Type B pancreatic cell (in vitro differentiated cells): ENCODE data around the gene LIPA. TPM values are rescaled to one million over a fixed set of nuclear protein-coding genes. Genes with fewer than 3 reads are reported as not detected.

Experiments
- DNase-seq: peaks from one replicate; pipeline ENCODE4 v3.0.0; 2021; ENCODE audit warnings: mixed read lengths; ENCODE audit not compliant: unreplicated experiment; ENCODE audit errors: extremely low spot score
- H3K27ac Mint-ChIP-seq: 2 replicates; pipeline ENCODE4 v1.8.0; 2021; ENCODE audit warnings: mild to moderate bottlenecking, mixed read lengths
- H3K27me3 Mint-ChIP-seq: 2 replicates; pipeline ENCODE4 v1.8.0; 2021; ENCODE audit warnings: mixed read lengths
- H3K36me3 Mint-ChIP-seq: 2 replicates; pipeline ENCODE4 v1.8.0; 2021; ENCODE audit warnings: mixed read lengths
- H3K4me1 Mint-ChIP-seq: one replicate; pipeline ENCODE4 v1.8.0; 2021; ENCODE audit warnings: mixed read lengths; ENCODE audit not compliant: unreplicated experiment
- H3K4me3 Mint-ChIP-seq: 2 replicates; pipeline ENCODE4 v1.8.0; 2021; ENCODE audit warnings: mild to moderate bottlenecking, mixed read lengths
- H3K9me3 Mint-ChIP-seq: 2 replicates; pipeline ENCODE4 v1.8.0; 2021; ENCODE audit warnings: mixed read lengths
- CTCF ChIP-seq: fragments of 200-600 bp; sonication (generic); conservative IDR thresholded peaks from 2 replicates; pipeline ENCODE4 v1.5.0; 2021; ENCODE audit warnings: antibody characterized with exemption, mild to moderate bottlenecking
- total RNA-seq: library from RNA; stranded (reverse); gene quantifications from 2 replicates; pipeline ENCODE4 v1.2.1, GENCODE V29; 2021; ENCODE audit warnings: low replicate concordance

LIPA gene
- total RNA-seq, 1 donor from 2014 or later, result 46.4 TPM

- Mint-ChIP-seq H3K9me3 (no peaks in the 10 kb centered on the region), H3K4me3 (peak overlapping the region; percentile 26), H3K27me3 (no peaks in the 10 kb centered on the region), H3K4me1 (peaks cover 35% of the 10 kb centered on the region), H3K36me3 (no peaks in the 10 kb centered on the region), H3K27ac (peak overlapping the region; percentile 46)
- peak; percentile 34 for TF ChIP-seq CTCF
- DNase-seq, result no peak
These were observed 31.7 kb upstream of the LIPA start for GRCh38 chr10:89283025-89283935.

DNA sequence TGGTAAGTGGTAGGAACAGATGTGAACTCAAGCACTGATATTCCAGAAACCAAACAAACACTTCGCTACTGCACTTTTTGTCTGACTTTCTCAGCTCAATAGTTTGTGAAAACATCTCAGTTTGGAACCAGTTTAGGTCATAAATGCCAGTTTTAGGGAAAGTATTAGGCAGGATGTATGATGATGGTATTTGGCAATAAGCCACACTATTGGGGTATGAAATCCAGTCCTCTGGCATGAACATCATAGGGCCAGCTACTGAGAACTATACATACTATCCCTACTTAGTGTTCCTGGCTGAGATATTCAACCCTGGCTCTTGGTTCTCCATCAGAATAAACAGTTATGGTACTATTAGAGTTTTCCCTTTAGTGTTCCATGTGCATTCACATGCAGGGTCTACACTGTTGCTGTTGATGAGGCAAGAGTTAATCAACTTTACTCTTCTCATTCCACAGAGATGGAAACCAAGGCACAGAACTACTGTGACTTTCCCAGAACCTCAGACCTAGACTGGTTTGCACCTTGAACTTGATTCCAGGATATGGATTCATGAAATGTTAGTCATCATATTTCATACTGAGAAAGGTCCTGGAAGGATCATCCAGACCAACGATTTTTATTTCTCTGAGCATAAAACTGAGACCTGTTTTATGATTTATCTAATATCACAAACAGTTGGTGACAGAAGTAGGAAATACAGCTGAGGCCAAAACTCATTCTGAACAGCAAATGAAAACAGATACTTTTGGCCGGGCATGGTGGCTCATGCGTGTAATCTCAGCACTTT, 30.2 kb upstream of the LIPA start:
- Mint-ChIP-seq H3K4me1 (peaks cover 48% of the 10 kb centered on the region), H3K27me3 (no peaks in the 10 kb centered on the region), H3K9me3 (no peaks in the 10 kb centered on the region), H3K36me3 (no peaks in the 10 kb centered on the region), H3K4me3 (no peak overlapping the region), H3K27ac (no peak overlapping the region)
- no peak for DNase-seq
- no peak for TF ChIP-seq CTCF

DNA sequence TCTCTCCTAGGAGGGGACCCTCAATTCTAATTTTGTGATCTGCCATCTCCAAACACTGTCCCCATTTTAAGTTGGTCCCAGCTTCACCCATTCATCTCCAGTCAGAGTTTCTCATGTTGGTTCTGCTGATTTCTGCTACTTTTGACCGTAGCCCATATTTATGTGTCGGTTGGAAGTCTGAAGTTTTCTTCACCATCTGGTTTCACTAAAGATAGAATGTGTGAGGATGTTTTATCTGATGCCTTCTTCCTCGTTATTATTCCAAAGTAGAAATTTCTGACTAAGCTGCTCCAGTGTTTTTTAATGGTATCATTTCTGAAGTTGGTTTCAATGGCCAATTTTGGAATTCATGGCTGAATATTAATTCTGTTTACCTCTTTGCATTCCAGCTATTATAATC, 28.9 kb upstream of the LIPA start:
- H3K4me3 Mint-ChIP-seq, result no peak overlapping the region
- no peak overlapping the region for H3K27ac Mint-ChIP-seq
- H3K27me3 Mint-ChIP-seq, result no peaks in the 10 kb centered on the region
- peaks cover 51% of the 10 kb centered on the region for H3K4me1 Mint-ChIP-seq
- DNase-seq, result no peak
- no peak for TF ChIP-seq CTCF
- H3K9me3 Mint-ChIP-seq, result no peaks in the 10 kb centered on the region
- H3K36me3 Mint-ChIP-seq, result no peaks in the 10 kb centered on the region

- no peaks in the 10 kb centered on the region for H3K27me3 Mint-ChIP-seq
- H3K36me3 Mint-ChIP-seq, result no peaks in the 10 kb centered on the region
- no peak overlapping the region for H3K27ac Mint-ChIP-seq
- peaks cover 51% of the 10 kb centered on the region for H3K4me1 Mint-ChIP-seq
- no peak for TF ChIP-seq CTCF
- no peak overlapping the region for H3K4me3 Mint-ChIP-seq
- no peak for DNase-seq
- no peaks in the 10 kb centered on the region for H3K9me3 Mint-ChIP-seq
These were observed 27.9 kb upstream of the LIPA start for GRCh38 chr10:89279421-89279869.

- H3K9me3 Mint-ChIP-seq, result no peaks in the 10 kb centered on the region
- H3K4me3 Mint-ChIP-seq, result no peak overlapping the region
- no peaks in the 10 kb centered on the region for H3K27me3 Mint-ChIP-seq
- peaks cover 49% of the 10 kb centered on the region for H3K4me1 Mint-ChIP-seq
- H3K27ac Mint-ChIP-seq, result no peak overlapping the region
- H3K36me3 Mint-ChIP-seq, result no peaks in the 10 kb centered on the region
- no peak for DNase-seq
- TF ChIP-seq CTCF, result no peak
These were observed 27.4 kb upstream of the LIPA start for GRCh38 chr10:89278900-89279392.
